ENCODE results near the gene TEX29. TPM values are rescaled to one million over a fixed set of nuclear protein-coding genes. Genes with fewer than 3 reads are reported as not detected.

TEX29 gene
- total RNA-seq, 3 donors from 2014 or later (not counting 1 experiment from before 2014, with no cell fraction given) = not detected

DNA sequence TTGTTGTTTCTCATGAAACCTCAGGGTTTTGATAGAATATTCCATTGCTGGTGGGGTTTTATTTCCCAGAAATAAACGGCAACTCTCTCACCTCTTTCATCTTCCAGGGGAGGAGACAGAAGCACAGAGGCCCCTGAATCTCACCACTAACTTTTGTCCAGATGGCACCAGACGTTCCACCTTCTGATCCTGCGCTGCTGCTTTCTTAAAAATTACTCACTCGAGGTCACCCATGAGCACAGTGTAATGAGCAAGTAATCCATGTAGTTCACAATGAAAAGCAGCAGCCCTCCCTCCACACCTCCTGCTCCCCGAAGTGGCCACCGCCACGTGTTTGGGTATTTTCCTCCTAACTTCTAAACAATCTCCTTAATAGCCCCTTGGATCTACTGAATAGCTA, 51.3 kb downstream of the TEX29 start:
- Mint-ChIP-seq H3K4me3 (no peak overlapping the region), H3K9me3 (no peaks in the 10 kb centered on the region)
- TF ChIP-seq, protein P1, sequence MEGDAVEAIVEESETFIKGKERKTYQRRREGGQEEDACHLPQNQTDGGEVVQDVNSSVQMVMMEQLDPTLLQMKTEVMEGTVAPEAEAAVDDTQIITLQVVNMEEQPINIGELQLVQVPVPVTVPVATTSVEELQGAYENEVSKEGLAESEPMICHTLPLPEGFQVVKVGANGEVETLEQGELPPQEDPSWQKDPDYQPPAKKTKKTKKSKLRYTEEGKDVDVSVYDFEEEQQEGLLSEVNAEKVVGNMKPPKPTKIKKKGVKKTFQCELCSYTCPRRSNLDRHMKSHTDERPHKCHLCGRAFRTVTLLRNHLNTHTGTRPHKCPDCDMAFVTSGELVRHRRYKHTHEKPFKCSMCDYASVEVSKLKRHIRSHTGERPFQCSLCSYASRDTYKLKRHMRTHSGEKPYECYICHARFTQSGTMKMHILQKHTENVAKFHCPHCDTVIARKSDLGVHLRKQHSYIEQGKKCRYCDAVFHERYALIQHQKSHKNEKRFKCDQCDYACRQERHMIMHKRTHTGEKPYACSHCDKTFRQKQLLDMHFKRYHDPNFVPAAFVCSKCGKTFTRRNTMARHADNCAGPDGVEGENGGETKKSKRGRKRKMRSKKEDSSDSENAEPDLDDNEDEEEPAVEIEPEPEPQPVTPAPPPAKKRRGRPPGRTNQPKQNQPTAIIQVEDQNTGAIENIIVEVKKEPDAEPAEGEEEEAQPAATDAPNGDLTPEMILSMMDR (IDR thresholded peaks at IDR 0.05) = no peak

GRCh38 chr13:111372651-111373425, 52.4 kb downstream of the TEX29 start:
- intact Hi-C loops (cut with micrococcal nuclease) = no loop called here
- WGBS (ENCODE audit: insufficient coverage) = 71% methylated on average over 22 of the region's 23 CpGs
- ATAC-seq (no peak), DNase-seq (no peak)
- Mint-ChIP-seq H3K27ac (no peak overlapping the region), H3K4me3 (no peak overlapping the region), H3K4me1 (no peaks in the 10 kb centered on the region), H3K36me3 (no peaks in the 10 kb centered on the region), H3K27me3 (ENCODE audit: low read depth in 2 of 2) (peaks cover 8 to 9% of the 10 kb centered on the region in 2 donors), H3K9me3 (no peaks in the 10 kb centered on the region)
- no peak overlapping the region for H3K4me3 ChIP-seq (ENCODE audit: low read length)
- H3K27ac ChIP-seq (ENCODE audit: low read length) = no peak overlapping the region
- H3K4me1 ChIP-seq (ENCODE audit: control insufficient read depth, insufficient read depth, low read length) = no peaks in the 10 kb centered on the region
- no peaks in the 10 kb centered on the region for H3K36me3 ChIP-seq (ENCODE audit: control insufficient read depth, insufficient read depth, low read length)
- no peaks in the 10 kb centered on the region for H3K27me3 ChIP-seq (ENCODE audit: control insufficient read depth, insufficient read depth, low read length)
- TF ChIP-seq, protein P1 (IDR thresholded peaks at IDR 0.05) = no peak
- no peaks in the 10 kb centered on the region for H3K9me3 ChIP-seq (ENCODE audit: control insufficient read depth, insufficient read depth, low read length)

More for the DNA sequence above, 51.3 kb downstream of the TEX29 start:
- no peaks in the 10 kb centered on the region for H3K27me3 ChIP-seq (ENCODE audit: control insufficient read depth, insufficient read depth, low read length)
- no peaks in the 10 kb centered on the region for H3K36me3 ChIP-seq (ENCODE audit: control insufficient read depth, insufficient read depth, low read length)
- Mint-ChIP-seq H3K27me3 (ENCODE audit: low read depth in 2 of 2) (peaks cover 8 to 9% of the 10 kb centered on the region in 2 donors), H3K27ac (no peak overlapping the region), H3K36me3 (no peaks in the 10 kb centered on the region), H3K4me1 (no peaks in the 10 kb centered on the region)
- DNase-seq = no peak
- intact Hi-C loops (cut with micrococcal nuclease) = no loop called here
- H3K9me3 ChIP-seq (ENCODE audit: control insufficient read depth, insufficient read depth, low read length) = no peaks in the 10 kb centered on the region
- no peaks in the 10 kb centered on the region for H3K4me1 ChIP-seq (ENCODE audit: control insufficient read depth, insufficient read depth, low read length)
- no peak for ATAC-seq
- WGBS (ENCODE audit: insufficient coverage) = 86% methylated on average over 7 of the region's 7 CpGs
- no peak overlapping the region for H3K4me3 ChIP-seq (ENCODE audit: low read length)
- no peak overlapping the region for H3K27ac ChIP-seq (ENCODE audit: low read length)

GRCh38 chr13:111373486-111373885, 53.0 kb downstream of the TEX29 start:
- H3K4me1 Mint-ChIP-seq = no peaks in the 10 kb centered on the region
- Histone ChIP-seq H3K4me1 (ENCODE audit: control insufficient read depth, insufficient read depth, low read length) (no peaks in the 10 kb centered on the region), H3K27ac (ENCODE audit: low read length) (no peak overlapping the region), H3K4me3 (ENCODE audit: low read length) (no peak overlapping the region), H3K36me3 (ENCODE audit: control insufficient read depth, insufficient read depth, low read length) (no peaks in the 10 kb centered on the region), H3K9me3 (ENCODE audit: control insufficient read depth, insufficient read depth, low read length) (no peaks in the 10 kb centered on the region), H3K27me3 (ENCODE audit: control insufficient read depth, insufficient read depth, low read length) (no peaks in the 10 kb centered on the region)
- no peaks in the 10 kb centered on the region for H3K9me3 Mint-ChIP-seq
- no peak for ATAC-seq
- H3K4me3 Mint-ChIP-seq = no peak overlapping the region
- TF ChIP-seq, protein P1 (IDR thresholded peaks at IDR 0.05) = no peak
- no peak overlapping the region for H3K27ac Mint-ChIP-seq
- DNase-seq = no peak
- intact Hi-C loops (cut with micrococcal nuclease) = no loop called here
- no peaks in the 10 kb centered on the region for H3K36me3 Mint-ChIP-seq
- WGBS (ENCODE audit: insufficient coverage) = 94% methylated on average over 6 of the region's 6 CpGs
- peaks cover 8 to 9% of the 10 kb centered on the region in 2 donors for H3K27me3 Mint-ChIP-seq (ENCODE audit: low read depth in 2 of 2)

DNA sequence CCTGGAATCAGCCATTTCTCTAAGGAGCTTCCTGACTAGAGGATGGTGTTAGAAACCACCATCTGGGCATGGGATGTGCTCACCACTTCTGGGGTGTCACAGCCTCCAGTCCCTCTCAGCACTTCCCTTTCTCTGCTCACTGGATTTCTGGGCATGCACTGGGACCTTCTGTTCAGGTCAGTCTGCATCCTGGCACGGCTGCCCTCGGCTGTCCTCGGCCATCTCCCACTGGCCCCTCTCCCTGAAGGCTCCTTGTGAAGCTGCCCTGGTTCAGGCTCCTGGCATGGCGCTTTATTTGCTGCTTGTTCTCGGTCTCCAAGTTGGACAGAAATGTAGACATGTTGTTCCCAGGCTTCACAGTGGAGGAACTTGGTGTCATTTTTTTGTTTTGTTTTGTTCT, 60.0 kb downstream of the TEX29 start:
- Mint-ChIP-seq H3K27ac (no peak overlapping the region), H3K36me3 (no peaks in the 10 kb centered on the region), H3K4me1 (peaks cover 0 to 6% of the 10 kb centered on the region in 2 donors), H3K27me3 (ENCODE audit: low read depth in 2 of 2) (peaks cover 11 to 31% of the 10 kb centered on the region in 2 donors), H3K9me3 (no peaks in the 10 kb centered on the region), H3K4me3 (no peak overlapping the region)
- Histone ChIP-seq H3K27me3 (ENCODE audit: control insufficient read depth, insufficient read depth, low read length) (no peaks in the 10 kb centered on the region), H3K36me3 (ENCODE audit: control insufficient read depth, insufficient read depth, low read length) (no peaks in the 10 kb centered on the region), H3K27ac (ENCODE audit: low read length) (no peak overlapping the region), H3K9me3 (ENCODE audit: control insufficient read depth, insufficient read depth, low read length) (no peaks in the 10 kb centered on the region), H3K4me1 (ENCODE audit: control insufficient read depth, insufficient read depth, low read length) (no peaks in the 10 kb centered on the region), H3K4me3 (ENCODE audit: low read length) (no peak overlapping the region)
- intact Hi-C loops (cut with micrococcal nuclease) = no loop called here
- WGBS (ENCODE audit: insufficient coverage) = 87% methylated on average over 5 of the region's 5 CpGs
- TF ChIP-seq, protein P1 (IDR thresholded peaks at IDR 0.05) = no peak
- no peak for ATAC-seq
- DNase-seq = no peak
